HPDE6-E6E7 (cell line): ENCODE data around the gene GUCY2F.

ENCODE experiments used
- DNase-seq: peaks from one replicate; pipeline ENCODE4 v3.0.0; 2011; ENCODE audit warnings: missing footprints; ENCODE audit errors: extremely low spot score

The GUCY2F gene

GRCh38 chrX:109481986-109482385 is at the start of gene GUCY2F:
TSS of gene GUCY2F (minus strand) at chrX:109482086. CDS start at chrX:109475936, 6,150 bp downstream.
- DNase-seq, result no peak

GRCh38 chrX:109519001-109519400 is 37.1 kb upstream of the GUCY2F start:
- DNase-seq, result no peak

GRCh38 chrX:109511113-109511512 is 29.2 kb upstream of the GUCY2F start:
- no peak for DNase-seq

GRCh38 chrX:109508915-109509314 is 27.0 kb upstream of the GUCY2F start:
- DNase-seq, result no peak

- no peak for DNase-seq
These were observed 19.3 kb upstream of the GUCY2F start for GRCh38 chrX:109501176-109501575.

GRCh38 chrX:109498434-109498833 is 16.5 kb upstream of the GUCY2F start:
- DNase-seq, result no peak

- DNase-seq, result no peak
These were observed 7.3 kb upstream of the GUCY2F start for GRCh38 chrX:109489174-109489573.

GRCh38 chrX:109487640-109488039 is 5.8 kb upstream of the GUCY2F start:
- no peak for DNase-seq

- DNase-seq, result peak; percentile 20
These were observed 3.8 kb upstream of the GUCY2F start for GRCh38 chrX:109485470-109486340.

- no peak for DNase-seq
These were observed 3.0 kb upstream of the GUCY2F start for GRCh38 chrX:109484886-109485285.

- peak; percentile 33 for DNase-seq
These were observed 6.6 kb downstream of the GUCY2F start for GRCh38 chrX:109475174-109475891.

- DNase-seq, result peak; percentile 9
These were observed 8.7 kb downstream of the GUCY2F start for GRCh38 chrX:109472939-109473735.

- DNase-seq, result no peak
These were observed 17.7 kb downstream of the GUCY2F start for GRCh38 chrX:109464231-109464630.

- no peak for DNase-seq
These were observed 18.1 kb downstream of the GUCY2F start for GRCh38 chrX:109463784-109464183.

GRCh38 chrX:109448282-109448938 is 33.5 kb downstream of the GUCY2F start:
- no peak for DNase-seq

GRCh38 chrX:109441266-109441665 is 40.6 kb downstream of the GUCY2F start:
- DNase-seq, result no peak

- no peak for DNase-seq
These were observed 41.4 kb downstream of the GUCY2F start for GRCh38 chrX:109440475-109440874.

GRCh38 chrX:109409181-109409580 is 72.7 kb downstream of the GUCY2F start:
- no peak for DNase-seq

- no peak for DNase-seq
These were observed 78.0 kb downstream of the GUCY2F start for GRCh38 chrX:109403922-109404321.

GRCh38 chrX:109399831-109400230 is 82.1 kb downstream of the GUCY2F start:
- no peak for DNase-seq

- no peak for DNase-seq
These were observed 83.1 kb downstream of the GUCY2F start for GRCh38 chrX:109398833-109399232.

GRCh38 chrX:109398061-109398460 is 83.8 kb downstream of the GUCY2F start:
- no peak for DNase-seq
